B cell (primary cell): ENCODE results near the gene SLC6A18. TPM values are rescaled to one million over a fixed set of nuclear protein-coding genes. Genes with fewer than 3 reads are reported as not detected.

Source experiments
- ATAC-seq: fragments of 200-7000 bp; cut with Tn5 transposase; one replicate; pipeline ENCODE4 v1.10.0; 2021; ENCODE audit warnings: low read depth, mild to moderate bottlenecking, moderate number of reproducible peaks, moderate library complexity
- CTCF ChIA-PET: fragments of 350-600 bp; sonication (Branson Sonifier 250); formaldehyde crosslinking; loops from one replicate; lab custom pipeline; 2021; ENCODE audit warnings: antibody characterized with exemption, inconsistent platforms; lab: Charles Lee
- POLR2A ChIA-PET: fragments of 350-600 bp; sonication (Branson Sonifier 250); formaldehyde crosslinking; loops from one replicate; lab custom pipeline; 2021; ENCODE audit warnings: antibody characterized with exemption; lab: Charles Lee
- DNase-seq: peaks from one replicate; pipeline ENCODE4 v3.0.0; 2013
- H2AFZ ChIP-seq: 2 replicates; pipeline ENCODE4 v1.6.1; 2012; ENCODE audit warnings: mild to moderate bottlenecking, low read depth, low read length; ENCODE audit not compliant: insufficient read depth, poor library complexity, severe bottlenecking
- H3K27ac ChIP-seq, 2 donors: 1 replicate in 1 of 2; 2 replicates in 1 of 2; pipeline ENCODE4 v1.5.1; 2012 to 2013; ENCODE audit warnings: low read length in 2 of 2, mild to moderate bottlenecking in 2 of 2, moderate library complexity in 1 of 2
- H3K27me3 ChIP-seq, 4 experiments: fragments of 200-600 bp in 1 of 4; sonication (generic) in 1 of 4; replicated peaks in 1 of 4; 1 replicate in 2 of 4; 2 replicates in 2 of 4; pipeline versions ENCODE4 v1.6.1 to v1.7.0; 2013 to 2016; ENCODE audit warnings: low read length in 3 of 4, mild to moderate bottlenecking in 2 of 4, mixed read lengths in 1 of 4, moderate library complexity in 1 of 4; ENCODE audit not compliant: insufficient read depth in 4 of 4, control insufficient read depth in 3 of 4; ENCODE audit errors: control extremely low read depth in 1 of 4
- H3K36me3 ChIP-seq, 2 experiments: replicated peaks in 1 of 2; 1 replicate in 1 of 2; 2 replicates in 1 of 2; pipeline versions ENCODE4 v1.6.1 to v1.7.1; 2013; ENCODE audit warnings: low read length in 1 of 2; ENCODE audit not compliant: insufficient read depth in 2 of 2, control insufficient read depth in 1 of 2; ENCODE audit errors: control extremely low read depth in 1 of 2, extremely low read depth in 1 of 2
- H3K4me1 ChIP-seq, 2 donors: fragments of 200-600 bp in 1 of 2; sonication (generic) in 1 of 2; 1 replicate in 1 of 2; 2 replicates in 1 of 2; pipeline versions ENCODE4 v1.5.1 to v1.6.1; 2013 to 2017; ENCODE audit warnings: low read length in 2 of 2; ENCODE audit not compliant: control insufficient read depth in 2 of 2, insufficient read depth in 2 of 2
- H3K4me2 ChIP-seq: replicated peaks from 2 replicates; pipeline ENCODE3; 2012; ENCODE audit warnings: mild to moderate bottlenecking, low read depth, low read length; ENCODE audit not compliant: poor library complexity, severe bottlenecking
- H3K4me3 ChIP-seq, 5 experiments: fragments of 200-600 bp in 1 of 5; sonication (generic) in 1 of 5; 1 replicate in 3 of 5; 2 replicates in 2 of 5; pipeline versions ENCODE4 v1.5.1 to v1.7.0; 2011 to 2016; ENCODE audit warnings: low read length in 4 of 5, mild to moderate bottlenecking in 4 of 5, low read depth in 2 of 5, control low read depth in 1 of 5, moderate library complexity in 1 of 5; ENCODE audit not compliant: insufficient read depth in 1 of 5; ENCODE audit errors: control extremely low read depth in 1 of 5, extremely low read depth in 1 of 5
- H3K79me2 ChIP-seq: fragments of 200-600 bp; sonication (generic); one replicate; pipeline ENCODE4 v1.6.0; 2016; ENCODE audit warnings: low read length; ENCODE audit not compliant: control insufficient read depth, insufficient read depth
- H3K9ac ChIP-seq: fragments of 200-600 bp; sonication (generic); 2 replicates; pipeline ENCODE4 v1.6.1; 2017; ENCODE audit warnings: mild to moderate bottlenecking, low read length, moderate library complexity
- H3K9me3 ChIP-seq, 3 donors: one replicate each; pipeline versions ENCODE4 v1.6.1 to v1.7.1; 2013; ENCODE audit warnings: low read length in 2 of 3; ENCODE audit not compliant: control insufficient read depth in 2 of 3, insufficient read depth in 1 of 3; ENCODE audit errors: control extremely low read depth in 1 of 3
- H4K20me1 ChIP-seq: 2 replicates; pipeline ENCODE4 v1.6.0; 2012; ENCODE audit warnings: mild to moderate bottlenecking, low read length; ENCODE audit not compliant: insufficient read depth, control insufficient read depth, poor library complexity, severe bottlenecking
- H3K27ac Mint-ChIP-seq: one replicate; pipeline ENCODE4 v1.8.0; 2021; ENCODE audit warnings: mixed read lengths
- H3K27me3 Mint-ChIP-seq: one replicate; pipeline ENCODE4 v1.8.0; 2021; ENCODE audit warnings: mixed read lengths
- H3K4me1 Mint-ChIP-seq: one replicate; pipeline ENCODE4 v1.8.0; 2021; ENCODE audit warnings: mixed read lengths
- H3K4me3 Mint-ChIP-seq: one replicate; pipeline ENCODE4 v1.8.0; 2021; ENCODE audit warnings: mixed read lengths
- H3K9me3 Mint-ChIP-seq: one replicate; pipeline ENCODE4 v1.8.0; 2022; ENCODE audit warnings: mixed read lengths; ENCODE audit not compliant: insufficient read depth
- CTCF ChIP-seq: fragments of 200-600 bp; IDR thresholded peaks from one replicate; pipeline ENCODE4 v1.8.0; 2022; ENCODE audit warnings: antibody characterized with exemption, mild to moderate bottlenecking
- EZH2 ChIP-seq: IDR thresholded peaks from 2 replicates; pipeline ENCODE4 v1.6.1; 2012; ENCODE audit warnings: borderline replicate concordance, low read depth, mild to moderate bottlenecking, moderate library complexity, low read length; ENCODE audit not compliant: insufficient read depth, poor library complexity, severe bottlenecking
- WGBS: methylation state at CpG from one replicate; pipeline ENCODE4 v1.1.5; 2013; ENCODE audit warnings: missing lambda C conversion rate; ENCODE audit not compliant: insufficient coverage; 5-methylcytosine and 5-hydroxymethylcytosine counted together
- intact Hi-C: fragments of 100-400 bp; cut with micrococcal nuclease; formaldehyde crosslinking; loops from one replicate; pipeline ENCODE4 v1.10.0; 2022
- polyA plus RNA-seq: library from polyadenylated mRNA; depleted of rRNA; stranded (reverse); fragments of >200 nt; gene quantifications from 2 replicates; pipeline ENCODE4 v1.2.3, GENCODE V29; 2012
- total RNA-seq, 2 donors: library from RNA; stranded (reverse); fragments of 120-200 nt in 1 of 2; gene quantifications; 1 replicate in 1 of 2; 2 replicates in 1 of 2; pipeline versions ENCODE4 v1.2.3 to v1.2.4, GENCODE V29; 2013 to 2022

The SLC6A18 gene
- total and polyA plus RNA-seq, 2 donors (not counting 1 experiment from before 2014, with no cell fraction given), result not detected

- Mint-ChIP-seq H3K27ac (no peak overlapping the region), H3K4me1 (no peaks in the 10 kb centered on the region), H3K27me3 (peaks cover 8% of the 10 kb centered on the region), H3K4me3 (no peak overlapping the region), H3K9me3 (no peaks in the 10 kb centered on the region)
- no peak for TF ChIP-seq EZH2
- no peak for TF ChIP-seq CTCF
- intact Hi-C loops, result no loop called here
- ChIA-PET CTCF (no interaction called here), POLR2A (no interaction called here)
- ATAC-seq (no peak), DNase-seq (no peak)
- H3K27ac ChIP-seq, result no peak overlapping the region
- H3K36me3 ChIP-seq, result no peaks in the 10 kb centered on the region
- 88% methylated on average over 36 of the region's 38 CpGs for WGBS
- H3K27me3 ChIP-seq, result no peaks in the 10 kb centered on the region
- no peak overlapping the region for H2AFZ ChIP-seq
- H3K4me2 ChIP-seq, result no peak overlapping the region
- H3K79me2 ChIP-seq, result no peaks in the 10 kb centered on the region
- H4K20me1 ChIP-seq, result no peaks in the 10 kb centered on the region
- no peak overlapping the region for H3K4me3 ChIP-seq
- no peak overlapping the region for H3K9ac ChIP-seq
- H3K4me1 ChIP-seq, result no peaks in the 10 kb centered on the region
- peaks cover 0 to 14% (median 0%) of the 10 kb centered on the region in 3 donors for H3K9me3 ChIP-seq
These were observed 5.9 kb upstream of the SLC6A18 start for GRCh38 chr5:1219098-1219767.

DNA sequence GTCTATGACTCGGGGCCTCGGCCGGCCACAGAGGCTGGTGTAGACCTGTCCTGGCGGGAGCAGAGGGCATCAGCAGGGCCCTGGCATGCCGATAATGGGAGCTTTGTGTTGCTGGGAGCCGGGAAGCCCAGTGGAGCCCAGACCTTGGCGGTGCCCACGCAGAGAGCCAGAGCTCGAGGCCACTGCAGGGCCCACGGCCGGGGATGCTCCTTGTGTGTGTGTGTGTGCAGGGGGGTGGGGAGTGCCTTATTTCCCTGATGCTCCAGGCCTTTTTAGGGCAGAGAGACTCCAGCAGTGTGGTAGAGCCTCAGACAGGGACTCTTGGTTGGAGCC, 5.4 kb upstream of the SLC6A18 start:
- H3K27me3 ChIP-seq, result no peaks in the 10 kb centered on the region
- no peak overlapping the region for H3K27ac Mint-ChIP-seq
- H3K4me1 Mint-ChIP-seq, result no peaks in the 10 kb centered on the region
- no peak overlapping the region for H3K4me2 ChIP-seq
- no peaks in the 10 kb centered on the region for H3K4me1 ChIP-seq
- no peaks in the 10 kb centered on the region for H3K9me3 Mint-ChIP-seq
- POLR2A ChIA-PET, result interaction anchor here (0.7 kb wide), 1 partner anchor 185 kb away, joined by 4 read pairs; no protein-coding TSS in a partner anchor
- no peak overlapping the region for H3K4me3 ChIP-seq
- no peak overlapping the region for H2AFZ ChIP-seq
- no peak overlapping the region for H3K27ac ChIP-seq
- H3K27me3 Mint-ChIP-seq, result peaks cover 8% of the 10 kb centered on the region
- H3K79me2 ChIP-seq, result no peaks in the 10 kb centered on the region
- 85% methylated on average over 9 of the region's 11 CpGs for WGBS
- TF ChIP-seq CTCF (no peak), EZH2 (no peak)
- H4K20me1 ChIP-seq, result no peaks in the 10 kb centered on the region
- H3K9me3 ChIP-seq, result peaks cover 0 to 14% (median 0%) of the 10 kb centered on the region in 3 donors
- CTCF ChIA-PET, result no interaction called here
- H3K9ac ChIP-seq, result no peak overlapping the region
- no peaks in the 10 kb centered on the region for H3K36me3 ChIP-seq
- intact Hi-C loops, result no loop called here
- ATAC-seq (no peak), DNase-seq (no peak)
- no peak overlapping the region for H3K4me3 Mint-ChIP-seq
